NCI-H460 (cell line): ENCODE results near the gene SAMD7. TPM values are rescaled to one million over a fixed set of nuclear protein-coding genes. Genes with fewer than 3 reads are reported as not detected.
A peak's percentile ranks its signal among the peaks of the same experiment; 100 is the strongest.

Experiments
- DNase-seq: peaks from one replicate; pipeline ENCODE4 v3.0.0-alpha.2; 2016; ENCODE audit warnings: low read depth; ENCODE audit errors: extremely low read depth
- total RNA-seq: library from RNA; depleted of rRNA; stranded (reverse); fragments of >200 nt; shearing (Covaris generic); gene quantifications from 2 replicates; pipeline ENCODE4 v1.2.3, GENCODE V29; 2014; rRNA removed

The SAMD7 gene
- total RNA-seq, 1 experiment from 2014 or later: not detected

GRCh38 chr3:169965562-169966427, 54.4 kb downstream of the SAMD7 start:
- DNase-seq: no peak

DNA sequence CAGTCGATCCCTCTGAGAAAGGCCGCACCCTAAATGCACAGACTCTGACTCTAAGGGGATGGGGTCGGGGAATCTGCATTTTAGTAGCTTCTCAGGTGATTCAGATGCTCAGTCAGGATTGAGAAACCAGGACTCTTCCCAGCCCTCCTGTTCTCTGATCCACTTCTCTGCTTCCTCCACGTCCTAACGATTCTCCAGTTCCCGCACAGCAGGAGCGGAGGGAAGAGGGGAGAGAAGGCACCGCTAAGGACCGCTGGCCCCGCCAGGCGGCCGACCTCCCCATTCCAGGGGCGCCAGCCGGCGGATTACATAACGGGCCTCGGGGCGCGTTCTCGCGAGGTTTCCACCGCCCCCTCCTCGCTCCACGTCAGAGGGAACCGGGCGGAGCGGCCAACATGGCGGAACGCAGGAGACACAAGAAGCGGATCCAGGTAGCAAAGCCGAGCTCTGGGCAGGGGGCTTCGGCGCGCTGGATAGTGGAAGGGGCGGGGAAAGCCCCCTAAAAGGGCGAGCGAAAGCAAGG, 55.1 kb downstream of the SAMD7 start, which contains the start of gene SEC62:
Gene SEC62 (plus strand): TSS at position 380 of the 523 bp plus-strand sequence. CDS start 16 bp downstream, at position 396.
- peak; percentile 83 for DNase-seq

DNA sequence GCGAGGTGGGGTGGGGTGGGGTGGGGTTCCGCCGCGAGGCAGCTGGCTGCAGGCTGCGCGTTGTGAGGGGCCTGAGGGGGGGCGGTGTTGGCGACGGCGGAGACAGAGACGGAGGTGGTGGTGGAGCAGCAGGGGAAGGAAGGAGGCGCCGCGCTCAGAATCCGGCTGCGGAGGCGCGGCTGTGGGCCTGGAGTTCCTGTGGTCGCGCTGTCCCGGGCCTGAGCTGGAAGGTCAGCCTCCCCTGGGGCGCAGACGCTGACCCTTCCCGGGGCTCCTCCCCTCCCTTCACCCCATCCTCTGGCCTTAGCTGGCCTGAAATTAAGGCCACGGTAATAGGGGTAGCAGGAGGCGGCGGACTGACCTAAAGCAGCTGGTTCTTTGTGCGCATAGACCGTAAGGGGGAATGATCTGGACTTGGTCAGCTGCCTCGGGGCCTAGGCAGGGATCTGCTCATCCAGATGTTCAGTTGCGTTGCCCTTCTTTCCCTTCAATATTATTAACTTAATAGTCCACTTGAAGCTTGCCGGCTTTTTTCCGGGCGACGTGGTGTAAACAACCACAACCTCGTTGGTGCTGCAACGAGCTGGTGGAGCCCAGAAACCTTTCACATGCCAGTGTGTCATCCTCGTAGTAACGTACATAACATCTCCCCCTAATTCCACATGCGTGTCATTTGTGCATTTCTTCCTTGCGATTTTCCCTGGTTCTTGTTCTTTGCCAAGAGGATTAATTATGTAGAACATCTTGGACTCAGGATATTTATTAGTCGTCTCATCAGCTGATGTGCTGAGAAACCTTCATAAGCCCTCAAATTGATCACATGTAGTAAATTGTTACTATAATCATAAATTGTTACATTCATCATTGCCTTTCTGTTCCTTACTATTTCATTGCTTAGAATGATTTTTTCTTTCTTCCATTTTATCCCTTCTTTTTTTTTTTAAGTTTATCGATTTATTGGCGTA, 55.9 kb downstream of the SAMD7 start:
- DNase-seq: peak; percentile 4

- no peak for DNase-seq
These were observed 57.0 kb downstream of the SAMD7 start for GRCh38 chr3:169968224-169968885.

DNA sequence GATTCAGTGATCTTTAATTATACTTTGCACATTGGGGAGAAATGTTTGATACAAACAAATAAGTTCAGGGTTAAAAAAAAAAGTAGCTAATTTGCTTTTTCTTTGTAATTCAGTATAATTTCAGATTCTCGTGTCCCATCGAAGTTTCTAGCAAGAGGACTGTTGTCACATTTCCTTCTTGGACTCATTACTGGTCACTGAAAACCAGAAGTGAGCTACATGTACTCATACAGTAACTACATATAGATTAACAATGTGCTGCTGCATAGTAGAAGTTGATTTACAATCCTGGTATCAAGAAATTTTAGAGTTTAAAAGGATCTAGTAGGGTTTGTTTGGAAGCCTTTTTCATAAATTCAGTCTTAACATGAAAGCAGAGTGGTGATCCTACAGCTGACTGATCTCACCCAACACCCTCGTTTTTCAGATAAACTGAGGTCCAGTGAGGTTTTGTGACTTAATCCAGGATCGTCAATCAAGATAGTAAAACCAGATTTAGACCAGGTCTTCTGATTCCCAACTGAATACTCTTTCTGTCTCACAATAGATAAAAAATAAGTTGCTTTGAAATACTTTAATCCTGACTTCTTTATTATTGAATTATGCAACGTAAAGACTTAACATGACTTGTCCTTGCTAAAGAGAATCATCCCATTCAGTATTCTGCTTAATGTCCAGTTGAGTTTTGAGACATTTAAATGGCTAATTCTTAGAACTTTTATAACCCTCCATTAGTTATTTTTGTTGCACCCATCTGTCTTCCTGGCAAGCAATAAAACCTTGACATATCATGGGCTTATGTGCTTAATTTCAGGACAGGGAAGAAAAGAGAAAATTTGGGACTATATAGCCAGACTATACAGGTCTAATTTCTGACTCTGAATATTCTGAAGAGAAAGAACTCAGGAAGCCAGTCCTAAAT, 58.1 kb downstream of the SAMD7 start:
- no peak for DNase-seq

DNA sequence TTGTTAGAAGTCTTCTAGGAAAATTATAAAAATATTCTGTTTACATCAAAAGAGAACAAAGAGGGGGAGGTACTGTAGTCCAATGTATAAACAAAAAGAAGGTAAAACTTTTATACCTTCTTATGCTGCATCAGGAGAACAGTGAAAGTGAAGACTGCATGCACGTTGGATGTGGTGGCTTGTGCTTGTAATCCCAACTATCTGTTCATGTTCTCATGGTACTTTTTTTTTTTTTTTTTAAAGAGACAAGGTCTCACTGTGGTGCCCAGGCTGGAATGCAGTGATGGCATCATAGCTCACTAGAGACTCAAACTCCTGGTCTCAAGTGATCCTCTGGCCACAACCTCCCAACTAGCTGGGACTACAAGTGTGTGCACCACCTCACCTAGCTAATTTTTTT, 59.5 kb downstream of the SAMD7 start:
- DNase-seq: no peak

GRCh38 chr3:169971522-169971921, 60.1 kb downstream of the SAMD7 start:
- DNase-seq: no peak

DNA sequence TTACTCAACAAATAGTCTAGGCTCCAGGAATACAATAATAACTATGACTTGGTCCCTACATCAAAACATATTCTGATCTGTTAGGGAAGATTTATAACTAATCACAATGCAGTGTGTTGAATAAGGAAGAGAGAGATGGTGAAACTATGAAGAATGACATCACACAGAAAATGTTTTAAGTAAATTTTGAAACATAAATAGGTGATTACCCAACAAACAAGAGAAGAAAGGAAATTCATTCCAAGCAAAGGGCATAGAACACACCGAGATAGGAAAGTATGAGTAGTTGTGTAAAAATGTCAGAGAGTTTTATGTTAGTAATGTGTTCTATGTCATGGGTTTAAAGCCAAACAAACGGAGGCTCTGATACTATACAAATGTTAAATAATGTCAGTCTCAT, 68.7 kb downstream of the SAMD7 start:
- DNase-seq: no peak

GRCh38 chr3:169984292-169984691, 72.9 kb downstream of the SAMD7 start:
- DNase-seq: no peak

Other genes starting within 250 kb of the SAMD7 start
- gene MECOM, start 247.9 kb upstream of the SAMD7 start, total RNA-seq: 0.07 TPM in 1 of 2 replicates, not detected in the other
- 14.7 and 17.6 TPM in 2 replicates for gene TERC, start 146.5 kb upstream of the SAMD7 start, total RNA-seq
- 0.26 and 0.67 TPM in 2 replicates for gene ACTRT3, start 142.0 kb upstream of the SAMD7 start, total RNA-seq
- gene MYNN, start 138.2 kb upstream of the SAMD7 start, total RNA-seq: 10.7 and 14.7 TPM in 2 replicates
- gene LRRIQ4, start 98.7 kb upstream of the SAMD7 start, total RNA-seq: 0.10 and 0.17 TPM in 2 replicates
- gene LRRC34, start 98.7 kb upstream of the SAMD7 start, total RNA-seq: 12.5 and 13.7 TPM in 2 replicates
- gene LRRC31, start 41.6 kb upstream of the SAMD7 start, total RNA-seq: not detected in 2 replicates
- gene SEC62, start 55.2 kb downstream of the SAMD7 start, total RNA-seq: 20.1 and 30.2 TPM in 2 replicates
- 2.1 and 3.2 TPM in 2 replicates for gene GPR160, start 126.4 kb downstream of the SAMD7 start, total RNA-seq